Fibroblast of villous mesenchyme (primary cell): ENCODE measurements around the gene ZNF235. TPM values are rescaled to one million over a fixed set of nuclear protein-coding genes. Genes with fewer than 3 reads are reported as not detected.

Experiments used
- DNase-seq: peaks from one replicate; pipeline ENCODE4 v3.0.0-alpha.2; 2010; ENCODE audit warnings: low read depth
- H3K4me3 ChIP-seq: 2 replicates; pipeline ENCODE4 v1.5.1; 2011; ENCODE audit warnings: low read depth, mild to moderate bottlenecking, low read length
- CTCF ChIP-seq: IDR thresholded peaks from 2 replicates; pipeline ENCODE4 v1.5.1; 2012; ENCODE audit warnings: low read depth, mild to moderate bottlenecking, low read length; ENCODE audit not compliant: insufficient read depth
- total RNA-seq: library from RNA; depleted of rRNA; stranded (reverse); fragments of >200 nt; gene quantifications from 2 replicates; pipeline ENCODE4 v1.2.3, GENCODE V29; 2012

The ZNF235 gene
- total RNA-seq, 1 donor = 8.2 TPM

GRCh38 chr19:44284968-44285367 lies 19.9 kb downstream of the ZNF235 start:
- H3K4me3 ChIP-seq = no peak overlapping the region
- DNase-seq = peak; percentile 79
- TF ChIP-seq CTCF = no peak

- H3K4me3 ChIP-seq = no peak overlapping the region
- no peak for TF ChIP-seq CTCF
- DNase-seq = no peak
Measured at GRCh38 chr19:44282846-44283245, 22.0 kb downstream of the ZNF235 start.

DNA sequence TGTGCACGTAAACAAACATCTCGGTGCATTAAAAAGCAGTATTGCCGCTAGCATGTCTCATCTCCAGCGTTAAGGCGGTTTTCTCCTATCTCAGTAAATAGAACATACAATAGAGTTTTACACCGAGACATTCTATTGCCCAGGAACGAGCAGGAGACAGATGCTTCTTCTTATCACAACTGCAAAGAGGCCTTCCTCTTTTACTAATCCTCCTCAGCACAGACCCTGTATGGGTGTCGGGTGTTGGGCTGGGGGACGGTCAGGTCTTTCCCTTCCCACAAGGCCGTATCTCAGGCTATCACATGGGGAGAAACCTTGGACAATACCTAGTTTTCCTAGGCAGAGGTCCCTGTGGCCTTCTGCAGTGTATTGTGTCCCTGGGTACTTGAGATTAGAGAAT lies 23.9 kb downstream of the ZNF235 start:
- H3K4me3 ChIP-seq = no peak overlapping the region
- no peak for DNase-seq
- no peak for TF ChIP-seq CTCF

GRCh38 chr19:44278181-44278690 lies 26.6 kb downstream of the ZNF235 start:
- TF ChIP-seq CTCF = no peak
- DNase-seq = no peak
- no peak overlapping the region for H3K4me3 ChIP-seq

DNA sequence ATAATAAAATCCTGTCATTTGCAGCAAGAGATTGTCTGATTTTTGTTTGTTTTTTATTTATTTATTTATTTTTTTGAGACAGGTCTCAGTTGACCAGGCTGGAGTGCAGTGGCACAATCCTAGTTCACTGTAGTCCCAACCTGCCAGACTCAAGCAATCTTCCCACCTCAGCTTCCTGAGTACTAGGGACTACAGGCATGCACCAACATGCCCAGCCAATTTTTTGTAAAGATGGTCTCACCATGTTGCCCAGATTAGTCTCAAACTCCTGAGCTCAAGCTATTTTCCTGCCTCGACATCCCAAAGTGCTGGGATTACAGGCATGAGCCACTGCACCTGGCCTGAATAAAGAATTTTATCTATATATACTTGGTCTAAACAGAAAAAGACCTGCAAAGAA lies 27.5 kb downstream of the ZNF235 start:
- H3K4me3 ChIP-seq = no peak overlapping the region
- no peak for DNase-seq
- TF ChIP-seq CTCF = no peak

GRCh38 chr19:44260695-44261446 lies 44.0 kb downstream of the ZNF235 start:
- H3K4me3 ChIP-seq = no peak overlapping the region
- no peak for TF ChIP-seq CTCF
- no peak for DNase-seq

- TF ChIP-seq CTCF = no peak
- no peak for DNase-seq
- peak overlapping the region; percentile 56 for H3K4me3 ChIP-seq
Measured at GRCh38 chr19:44260343-44260681, 44.5 kb downstream of the ZNF235 start.
